Fibroblast of pulmonary artery (primary cell): ENCODE data around the gene SPATA20.

Experiments
- DNase-seq: peaks from one replicate; pipeline ENCODE4 v3.0.0-alpha.2; 2010; ENCODE audit warnings: low read depth
- H3K4me3 ChIP-seq: replicated peaks from 2 replicates; pipeline ENCODE4 v1.5.1; 2011; ENCODE audit warnings: low read depth, mild to moderate bottlenecking, control low read depth, low read length, moderate library complexity
- TF ChIP-seq, protein P1 (sequence below): IDR thresholded peaks from 2 replicates; pipeline ENCODE4 v1.5.1; 2011; ENCODE audit warnings: mild to moderate bottlenecking, control low read depth, low read length, inconsistent platforms; ENCODE audit errors: missing control alignments

Gene SPATA20

DNA sequence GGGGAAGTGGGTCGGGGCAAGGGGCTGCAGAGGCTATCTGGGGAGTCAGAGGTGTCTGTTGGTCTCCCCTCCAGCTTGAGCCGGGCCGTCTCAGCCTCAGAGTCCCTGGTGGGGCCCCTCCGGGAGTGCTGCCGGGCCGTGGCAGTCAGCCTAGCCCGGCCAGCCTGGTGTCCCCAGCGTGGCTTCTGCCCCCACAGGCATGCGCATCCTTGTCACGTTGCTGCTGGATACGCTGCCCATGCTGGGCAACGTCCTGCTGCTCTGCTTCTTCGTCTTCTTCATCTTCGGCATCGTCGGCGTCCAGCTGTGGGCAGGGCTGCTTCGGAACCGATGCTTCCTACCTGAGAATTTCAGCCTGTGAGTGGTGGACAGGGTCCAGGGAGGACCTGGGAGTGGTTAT, 24.7 kb downstream of the SPATA20 start:
- TF ChIP-seq, protein P1, sequence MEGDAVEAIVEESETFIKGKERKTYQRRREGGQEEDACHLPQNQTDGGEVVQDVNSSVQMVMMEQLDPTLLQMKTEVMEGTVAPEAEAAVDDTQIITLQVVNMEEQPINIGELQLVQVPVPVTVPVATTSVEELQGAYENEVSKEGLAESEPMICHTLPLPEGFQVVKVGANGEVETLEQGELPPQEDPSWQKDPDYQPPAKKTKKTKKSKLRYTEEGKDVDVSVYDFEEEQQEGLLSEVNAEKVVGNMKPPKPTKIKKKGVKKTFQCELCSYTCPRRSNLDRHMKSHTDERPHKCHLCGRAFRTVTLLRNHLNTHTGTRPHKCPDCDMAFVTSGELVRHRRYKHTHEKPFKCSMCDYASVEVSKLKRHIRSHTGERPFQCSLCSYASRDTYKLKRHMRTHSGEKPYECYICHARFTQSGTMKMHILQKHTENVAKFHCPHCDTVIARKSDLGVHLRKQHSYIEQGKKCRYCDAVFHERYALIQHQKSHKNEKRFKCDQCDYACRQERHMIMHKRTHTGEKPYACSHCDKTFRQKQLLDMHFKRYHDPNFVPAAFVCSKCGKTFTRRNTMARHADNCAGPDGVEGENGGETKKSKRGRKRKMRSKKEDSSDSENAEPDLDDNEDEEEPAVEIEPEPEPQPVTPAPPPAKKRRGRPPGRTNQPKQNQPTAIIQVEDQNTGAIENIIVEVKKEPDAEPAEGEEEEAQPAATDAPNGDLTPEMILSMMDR: no peak
- no peak for DNase-seq
- no peak overlapping the region for H3K4me3 ChIP-seq

DNA sequence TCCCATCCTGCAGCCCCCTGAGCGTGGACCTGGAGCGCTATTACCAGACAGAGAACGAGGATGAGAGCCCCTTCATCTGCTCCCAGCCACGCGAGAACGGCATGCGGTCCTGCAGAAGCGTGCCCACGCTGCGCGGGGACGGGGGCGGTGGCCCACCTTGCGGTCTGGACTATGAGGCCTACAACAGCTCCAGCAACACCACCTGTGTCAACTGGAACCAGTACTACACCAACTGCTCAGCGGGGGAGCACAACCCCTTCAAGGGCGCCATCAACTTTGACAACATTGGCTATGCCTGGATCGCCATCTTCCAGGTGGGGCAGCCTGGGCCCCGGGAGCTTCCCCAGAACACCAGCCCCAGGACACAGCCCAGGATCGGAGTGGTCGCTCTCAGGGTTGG, 25.6 kb downstream of the SPATA20 start:
- TF ChIP-seq, protein P1: no peak
- DNase-seq: no peak
- no peak overlapping the region for H3K4me3 ChIP-seq

DNA sequence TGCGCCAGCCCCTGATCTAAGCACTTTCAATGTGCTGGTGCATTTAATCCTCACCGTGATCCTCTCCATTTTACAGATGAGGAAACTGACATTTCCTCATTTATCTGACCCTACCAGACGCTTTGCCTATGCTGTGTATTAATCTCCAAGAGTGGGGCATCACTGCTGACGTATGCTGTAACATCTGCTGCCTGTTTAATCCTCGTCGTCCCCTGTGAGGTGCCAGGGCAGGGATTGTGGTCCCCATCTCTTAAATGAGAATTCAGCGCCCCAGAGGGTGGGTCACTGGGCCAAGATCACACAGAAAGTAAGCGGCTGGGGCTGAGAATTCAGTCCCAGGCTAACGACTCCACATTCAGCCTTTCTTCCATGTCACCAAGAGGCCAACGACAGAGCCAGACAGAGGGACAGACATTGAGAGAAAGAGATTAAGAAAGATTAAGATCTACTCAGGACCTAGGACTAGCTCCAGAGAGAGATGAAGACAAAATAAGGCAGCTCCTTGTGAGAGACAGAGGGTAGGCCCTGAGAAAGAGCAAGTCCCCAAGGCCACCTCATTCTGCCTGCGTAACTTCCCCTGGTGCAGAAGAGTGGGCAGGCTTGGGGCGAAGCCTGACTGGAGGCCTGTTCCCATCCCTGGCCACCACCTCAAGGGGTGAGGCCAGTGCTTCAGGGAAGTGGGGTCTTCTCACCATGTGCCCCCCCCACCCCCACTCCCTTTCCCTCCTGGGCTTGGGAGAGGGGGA, 27.1 kb downstream of the SPATA20 start:
- TF ChIP-seq, protein P1: no peak
- H3K4me3 ChIP-seq: no peak overlapping the region
- DNase-seq: no peak

DNA sequence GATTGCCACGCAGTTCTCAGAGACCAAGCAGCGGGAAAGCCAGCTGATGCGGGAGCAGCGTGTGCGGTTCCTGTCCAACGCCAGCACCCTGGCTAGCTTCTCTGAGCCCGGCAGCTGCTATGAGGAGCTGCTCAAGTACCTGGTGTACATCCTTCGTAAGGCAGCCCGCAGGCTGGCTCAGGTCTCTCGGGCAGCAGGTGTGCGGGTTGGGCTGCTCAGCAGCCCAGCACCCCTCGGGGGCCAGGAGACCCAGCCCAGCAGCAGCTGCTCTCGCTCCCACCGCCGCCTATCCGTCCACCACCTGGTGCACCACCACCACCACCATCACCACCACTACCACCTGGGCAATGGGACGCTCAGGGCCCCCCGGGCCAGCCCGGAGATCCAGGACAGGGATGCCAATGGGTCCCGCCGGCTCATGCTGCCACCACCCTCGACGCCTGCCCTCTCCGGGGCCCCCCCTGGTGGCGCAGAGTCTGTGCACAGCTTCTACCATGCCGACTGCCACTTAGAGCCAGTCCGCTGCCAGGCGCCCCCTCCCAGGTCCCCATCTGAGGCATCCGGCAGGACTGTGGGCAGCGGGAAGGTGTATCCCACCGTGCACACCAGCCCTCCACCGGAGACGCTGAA, 28.7 kb downstream of the SPATA20 start:
- H3K4me3 ChIP-seq: no peak overlapping the region
- TF ChIP-seq, protein P1: no peak
- no peak for DNase-seq

DNA sequence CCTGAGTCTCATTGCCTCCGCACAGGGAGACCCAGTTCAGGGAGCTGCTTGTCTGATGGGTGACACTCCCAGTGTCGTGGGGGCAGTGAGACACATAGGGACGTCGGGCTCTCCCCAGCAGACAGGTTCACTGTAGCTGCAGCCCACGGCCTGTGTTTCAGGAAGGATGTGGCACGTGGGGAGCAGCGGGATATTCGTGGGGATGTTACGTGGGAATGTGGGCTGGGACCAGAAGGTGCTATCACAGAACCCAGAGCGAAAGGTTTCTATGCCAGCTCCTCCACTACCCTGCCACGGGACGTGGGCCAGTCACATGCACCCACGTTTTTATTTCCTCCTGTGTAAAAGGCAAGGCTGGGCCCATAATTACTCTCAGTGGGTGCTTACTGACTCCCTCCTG, 29.9 kb downstream of the SPATA20 start:
- TF ChIP-seq, protein P1: no peak
- DNase-seq: no peak
- H3K4me3 ChIP-seq: no peak overlapping the region

DNA sequence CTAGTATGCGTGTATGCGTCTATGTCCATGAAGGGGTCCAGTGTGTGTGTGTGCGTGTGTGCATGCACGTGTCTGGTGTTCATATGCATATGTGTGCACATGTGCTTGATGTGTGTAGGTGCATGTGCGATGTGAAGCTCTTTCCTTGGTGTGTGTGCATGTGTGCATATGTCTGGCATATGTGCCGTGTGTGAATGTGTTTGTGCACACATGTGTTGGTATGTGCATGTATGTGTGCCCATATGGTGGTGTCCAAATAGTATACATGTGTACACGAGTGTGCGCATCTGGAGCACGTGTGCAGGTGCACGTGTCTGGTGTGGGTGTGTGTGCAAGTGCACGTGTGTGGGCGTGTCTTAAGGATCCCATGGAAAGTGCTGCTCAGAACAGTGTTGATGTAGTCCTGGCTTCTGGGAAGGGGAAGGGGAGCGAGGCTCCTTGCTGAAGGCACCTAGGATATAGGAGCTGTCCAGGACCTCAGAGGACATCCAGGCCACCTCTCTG, 30.5 kb downstream of the SPATA20 start:
- no peak overlapping the region for H3K4me3 ChIP-seq
- no peak for DNase-seq
- TF ChIP-seq, protein P1: no peak

DNA sequence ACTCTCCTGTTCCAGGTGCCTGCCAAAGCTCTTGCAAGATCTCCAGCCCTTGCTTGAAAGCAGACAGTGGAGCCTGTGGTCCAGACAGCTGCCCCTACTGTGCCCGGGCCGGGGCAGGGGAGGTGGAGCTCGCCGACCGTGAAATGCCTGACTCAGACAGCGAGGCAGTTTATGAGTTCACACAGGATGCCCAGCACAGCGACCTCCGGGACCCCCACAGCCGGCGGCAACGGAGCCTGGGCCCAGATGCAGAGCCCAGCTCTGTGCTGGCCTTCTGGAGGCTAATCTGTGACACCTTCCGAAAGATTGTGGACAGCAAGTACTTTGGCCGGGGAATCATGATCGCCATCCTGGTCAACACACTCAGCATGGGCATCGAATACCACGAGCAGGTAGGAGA, 31.2 kb downstream of the SPATA20 start:
- TF ChIP-seq, protein P1: no peak
- DNase-seq: no peak
- H3K4me3 ChIP-seq: no peak overlapping the region
